ENCODE measurements around the gene SUGCT. TPM values are rescaled to one million over a fixed set of nuclear protein-coding genes. Genes with fewer than 3 reads are reported as not detected.

Gene SUGCT
- total RNA-seq, 2 experiments from 2014 or later: not detected

DNA sequence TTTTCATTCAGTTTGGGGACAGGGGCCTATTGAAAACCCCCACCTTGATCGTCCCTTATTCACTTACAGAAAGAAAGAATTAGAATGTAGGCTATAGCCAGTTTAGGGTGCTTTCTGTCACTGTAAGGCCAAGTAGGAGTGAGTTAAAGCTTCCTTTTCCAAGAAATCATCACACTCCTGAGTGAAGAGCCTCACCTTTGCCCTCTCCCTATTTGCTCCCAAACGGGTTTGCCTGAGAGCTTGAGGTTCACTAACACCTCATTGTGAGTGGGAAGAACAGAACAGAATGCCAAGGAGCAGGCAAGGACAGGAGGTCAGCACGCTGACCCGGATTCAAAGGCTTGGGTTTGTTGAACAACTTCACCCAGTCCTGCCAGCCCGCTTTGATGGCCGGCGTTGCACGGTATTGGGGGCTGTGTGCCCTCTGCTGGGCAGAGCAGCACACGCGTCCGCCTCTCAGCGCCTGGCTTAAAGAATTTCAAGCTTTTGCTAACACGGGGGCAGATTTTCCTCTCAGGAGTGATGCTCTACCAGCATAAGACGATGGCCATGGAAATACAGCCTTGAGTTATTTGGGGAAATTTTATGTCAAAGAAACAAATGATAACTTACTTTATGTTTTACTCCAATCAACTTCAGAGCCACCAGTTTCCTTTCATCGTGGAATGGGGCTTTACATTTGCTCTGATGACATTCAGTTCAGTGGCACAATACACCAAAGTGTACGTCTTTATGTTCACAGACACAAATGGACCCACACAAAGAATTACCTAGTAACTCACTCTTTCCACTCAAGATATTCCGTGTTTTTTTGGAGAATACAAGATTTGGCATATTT, 470.0 kb downstream of the SUGCT start:
- ChIA-PET POLR2A (interaction anchor here (0.5 to 0.6 kb wide), 2 partner anchors 26 to 708 kb away, joined by 3 to 4 read pairs; no protein-coding TSS in a partner anchor), CTCF (ENCODE audit: unreplicated experiment) (no interaction called here)
- H3K4me1 ChIP-seq (ENCODE audit: insufficient read depth, low read length, poor library complexity, severe bottlenecking): no peaks in the 10 kb centered on the region
- no peaks in the 10 kb centered on the region for H3K79me2 ChIP-seq (ENCODE audit: insufficient read depth, low read depth, low read length)
- no peaks in the 10 kb centered on the region for H3K9me2 ChIP-seq (ENCODE audit: insufficient read depth, low read length)
- DNase-seq (ENCODE audit: low spot score): peak; percentile 41
- H4K20me1 ChIP-seq (ENCODE audit: insufficient read depth, low read length): no peaks in the 10 kb centered on the region
- H3K36me3 ChIP-seq (ENCODE audit: insufficient read depth, low read length): no peaks in the 10 kb centered on the region
- H3K4me3 ChIP-seq (ENCODE audit: low read depth, low read length, poor library complexity, severe bottlenecking): no peak overlapping the region
- H3K4me2 ChIP-seq (ENCODE audit: low read length): no peak overlapping the region
- TF ChIP-seq EZH2phosphoT487 (IDR thresholded peaks at IDR 0.05; ENCODE audit: borderline replicate concordance, low read depth, low read length): no peak
- TF ChIP-seq, protein P1, sequence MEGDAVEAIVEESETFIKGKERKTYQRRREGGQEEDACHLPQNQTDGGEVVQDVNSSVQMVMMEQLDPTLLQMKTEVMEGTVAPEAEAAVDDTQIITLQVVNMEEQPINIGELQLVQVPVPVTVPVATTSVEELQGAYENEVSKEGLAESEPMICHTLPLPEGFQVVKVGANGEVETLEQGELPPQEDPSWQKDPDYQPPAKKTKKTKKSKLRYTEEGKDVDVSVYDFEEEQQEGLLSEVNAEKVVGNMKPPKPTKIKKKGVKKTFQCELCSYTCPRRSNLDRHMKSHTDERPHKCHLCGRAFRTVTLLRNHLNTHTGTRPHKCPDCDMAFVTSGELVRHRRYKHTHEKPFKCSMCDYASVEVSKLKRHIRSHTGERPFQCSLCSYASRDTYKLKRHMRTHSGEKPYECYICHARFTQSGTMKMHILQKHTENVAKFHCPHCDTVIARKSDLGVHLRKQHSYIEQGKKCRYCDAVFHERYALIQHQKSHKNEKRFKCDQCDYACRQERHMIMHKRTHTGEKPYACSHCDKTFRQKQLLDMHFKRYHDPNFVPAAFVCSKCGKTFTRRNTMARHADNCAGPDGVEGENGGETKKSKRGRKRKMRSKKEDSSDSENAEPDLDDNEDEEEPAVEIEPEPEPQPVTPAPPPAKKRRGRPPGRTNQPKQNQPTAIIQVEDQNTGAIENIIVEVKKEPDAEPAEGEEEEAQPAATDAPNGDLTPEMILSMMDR (conservative IDR thresholded peaks at IDR 0.05; ENCODE audit: low read length): peak; percentile 75
- no peak overlapping the region for H2AFZ ChIP-seq (ENCODE audit: low read length)
- intact Hi-C loops (cut with micrococcal nuclease; ENCODE audit: unreplicated experiment): loop anchor here (1.0 to 2.0 kb wide), 2 partner anchors 276 to 370 kb away; no protein-coding TSS in a partner anchor
- BruUV-seq (replicated peaks): no TSS peak
- no peaks in the 10 kb centered on the region for H3K9me3 ChIP-seq (ENCODE audit: low read length)
- no peak overlapping the region for H3K27ac ChIP-seq (ENCODE audit: low read depth, low read length, poor library complexity, severe bottlenecking)

DNA sequence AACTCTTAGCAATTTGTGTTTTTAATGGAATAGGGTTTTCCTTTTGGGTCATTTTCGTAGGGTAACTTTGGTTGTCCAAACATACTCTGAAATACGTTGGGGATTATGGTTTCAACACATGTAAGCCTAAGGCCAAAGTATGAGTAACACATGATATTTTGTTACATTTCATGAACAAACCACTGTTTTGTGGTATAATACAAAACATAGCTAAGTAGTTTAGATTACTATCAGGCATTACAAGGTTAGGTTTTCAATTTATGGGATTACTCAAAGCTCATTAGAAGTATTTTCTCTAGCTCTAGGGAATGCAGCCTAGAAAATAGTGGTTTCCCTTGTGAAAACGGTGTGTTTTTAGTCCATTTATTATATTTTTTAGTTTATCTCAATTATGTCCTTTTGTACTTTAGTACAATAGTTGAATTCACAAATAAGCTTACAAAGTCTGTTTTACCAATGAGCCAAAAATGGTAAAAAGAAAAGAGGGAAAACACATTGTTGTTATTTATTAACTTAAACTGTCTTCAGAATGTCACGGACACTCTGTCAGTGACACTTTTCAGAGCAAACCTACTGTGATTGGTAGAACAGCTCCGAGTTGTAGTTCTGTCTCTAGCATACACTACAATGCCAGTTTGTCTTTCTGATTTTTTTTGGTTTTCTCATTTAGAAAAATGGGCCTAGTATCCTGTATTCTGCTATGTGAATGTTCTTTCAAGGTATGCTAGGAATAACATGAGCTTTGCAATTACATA, 473.7 kb downstream of the SUGCT start:
- Histone ChIP-seq H3K4me3 (ENCODE audit: low read depth, low read length, poor library complexity, severe bottlenecking) (no peak overlapping the region), H3K79me2 (ENCODE audit: insufficient read depth, low read depth, low read length) (no peaks in the 10 kb centered on the region), H2AFZ (ENCODE audit: low read length) (no peak overlapping the region), H3K36me3 (ENCODE audit: insufficient read depth, low read length) (no peaks in the 10 kb centered on the region), H3K4me1 (ENCODE audit: insufficient read depth, low read length, poor library complexity, severe bottlenecking) (no peaks in the 10 kb centered on the region), H4K20me1 (ENCODE audit: insufficient read depth, low read length) (no peaks in the 10 kb centered on the region), H3K4me2 (ENCODE audit: low read length) (no peak overlapping the region), H3K27ac (ENCODE audit: low read depth, low read length, poor library complexity, severe bottlenecking) (no peak overlapping the region), H3K9me3 (ENCODE audit: low read length) (no peaks in the 10 kb centered on the region), H3K9me2 (ENCODE audit: insufficient read depth, low read length) (no peaks in the 10 kb centered on the region)
- BruUV-seq (replicated peaks): no TSS peak
- CTCF ChIA-PET (ENCODE audit: unreplicated experiment): no interaction called here
- TF ChIP-seq, protein P1 (conservative IDR thresholded peaks at IDR 0.05; ENCODE audit: low read length): no peak
- no peak for TF ChIP-seq EZH2phosphoT487 (IDR thresholded peaks at IDR 0.05; ENCODE audit: borderline replicate concordance, low read depth, low read length)
- intact Hi-C loops (cut with micrococcal nuclease; ENCODE audit: unreplicated experiment): no loop called here
- POLR2A ChIA-PET: interaction anchor here (1.0 to 1.4 kb wide), 2 partner anchors 11 to 13 kb away, joined by 4 read pairs; no protein-coding TSS in a partner anchor
- no peak for DNase-seq (ENCODE audit: low spot score)

All from OCI-LY7 (cell line).